CD4-positive, CD25-positive, alpha-beta regulatory T cell (primary cell): ENCODE data around the gene ISCU. TPM values are rescaled to one million over a fixed set of nuclear protein-coding genes. Genes with fewer than 3 reads are reported as not detected.
"Not testable (repeated sequence)": the region's sequence is repeated elsewhere in the genome, so short reads cannot be mapped to it uniquely, and the experiment has no call there.

Experiments
- ATAC-seq, 2 donors: fragments of 150-1000 bp; cut with Tn5 transposase; one replicate each; pipeline ENCODE4 v1.10.0; 2021; ENCODE audit warnings: low read depth in 2 of 2, moderate number of reproducible peaks in 2 of 2, moderate library complexity in 1 of 2
- DNase-seq, 3 donors: peaks; one replicate each; pipeline versions ENCODE4 v3.0.0 to v3.0.0-alpha.2; 2012 to 2022; ENCODE audit warnings: mixed read lengths in 1 of 3
- H3K27ac ChIP-seq: one replicate; pipeline ENCODE4 v1.7.0; 2013; ENCODE audit warnings: mild to moderate bottlenecking, low read length; ENCODE audit not compliant: insufficient read depth, poor library complexity, severe bottlenecking
- H3K27me3 ChIP-seq: one replicate; pipeline ENCODE4 v1.7.0; 2013; ENCODE audit warnings: low read length; ENCODE audit not compliant: control insufficient read depth, insufficient read depth
- H3K36me3 ChIP-seq: one replicate; pipeline ENCODE4 v1.7.0; 2013; ENCODE audit warnings: mild to moderate bottlenecking, low read length, moderate library complexity; ENCODE audit not compliant: control insufficient read depth, insufficient read depth
- H3K4me1 ChIP-seq: 2 replicates; pipeline ENCODE4 v1.7.0; 2013; ENCODE audit warnings: mild to moderate bottlenecking, low read length; ENCODE audit not compliant: insufficient read depth, control insufficient read depth, poor library complexity, severe bottlenecking
- H3K4me3 ChIP-seq: one replicate; pipeline ENCODE4 v1.7.0; 2013; ENCODE audit warnings: low read depth, mild to moderate bottlenecking, low read length, moderate library complexity
- H3K9me3 ChIP-seq, 2 experiments: 1 replicate in 1 of 2; 2 replicates in 1 of 2; pipeline ENCODE4 v1.7.0; 2013; ENCODE audit warnings: low read length in 2 of 2, mild to moderate bottlenecking in 1 of 2, moderate library complexity in 1 of 2; ENCODE audit not compliant: control insufficient read depth in 2 of 2
- H3K27ac Mint-ChIP-seq, 3 donors: one replicate each; pipeline ENCODE4 v1.8.0; 2020 to 2022; ENCODE audit warnings: mild to moderate bottlenecking in 3 of 3, mixed read lengths in 3 of 3, moderate library complexity in 2 of 3
- H3K27me3 Mint-ChIP-seq: one replicate; pipeline ENCODE4 v1.8.0; 2022; ENCODE audit warnings: mild to moderate bottlenecking, mixed read lengths
- H3K36me3 Mint-ChIP-seq: one replicate; pipeline ENCODE4 v1.8.0; 2020; ENCODE audit warnings: mixed read lengths
- H3K4me1 Mint-ChIP-seq, 4 donors: one replicate each; pipeline ENCODE4 v1.8.0; 2020 to 2022; ENCODE audit warnings: mixed read lengths in 4 of 4, mild to moderate bottlenecking in 1 of 4
- H3K4me3 Mint-ChIP-seq, 4 donors: one replicate each; pipeline ENCODE4 v1.8.0; 2020 to 2022; ENCODE audit warnings: mild to moderate bottlenecking in 4 of 4, mixed read lengths in 4 of 4, moderate library complexity in 3 of 4
- H3K9me3 Mint-ChIP-seq, 7 donors: one replicate each; pipeline ENCODE4 v1.8.0; 2020 to 2022; ENCODE audit warnings: mixed read lengths in 7 of 7, mild to moderate bottlenecking in 3 of 7, moderate library complexity in 2 of 7
- polyA plus RNA-seq, 4 donors: library from polyadenylated mRNA; unstranded; fragments of 300-500 nt; fragmentation: Illumina TruSeq; gene quantifications; one replicate each; pipeline ENCODE4 v1.2.3, GENCODE V29; 2021
- total RNA-seq: library from RNA; stranded (reverse); gene quantifications from one replicate; pipeline ENCODE4 v1.2.3, GENCODE V29; 2022

ISCU gene
- total and polyA plus RNA-seq, 5 donors from 2014 or later = 173 to 295 (median 259) TPM

- DNase-seq = no peak
- Mint-ChIP-seq H3K27ac (peak overlapping the region; percentile 87 to 94 (median 92)), H3K4me1 (peaks cover 20 to 71% (median 48%) of the 10 kb centered on the region in 4 donors), H3K27me3 (no peaks in the 10 kb centered on the region), H3K4me3 (peak overlapping the region in 2 of 4 donors; percentile 43 to 91), H3K36me3 (peaks cover 26% of the 10 kb centered on the region), H3K9me3 (peaks cover 0 to 10% (median 0%) of the 10 kb centered on the region in 7 donors)
- Histone ChIP-seq H3K27me3 (no peaks in the 10 kb centered on the region), H3K4me3 (no peak overlapping the region), H3K36me3 (peaks cover 30% of the 10 kb centered on the region), H3K27ac (peak overlapping the region; percentile 79), H3K9me3 (peaks cover 2 to 6% of the 10 kb centered on the region in 2 experiments), H3K4me1 (peaks cover 36% of the 10 kb centered on the region)
- ATAC-seq = no peak
Measured at GRCh38 chr12:108616359-108616758, 54.0 kb downstream of the ISCU start.

GRCh38 chr12:108616941-108617858 lies 54.8 kb downstream of the ISCU start:
- Histone ChIP-seq H3K27me3 (no peaks in the 10 kb centered on the region), H3K27ac (peak overlapping the region; percentile 79), H3K4me3 (peak overlapping the region; percentile 9), H3K36me3 (peaks cover 38% of the 10 kb centered on the region), H3K9me3 (peaks cover 2 to 6% of the 10 kb centered on the region in 2 experiments), H3K4me1 (peaks cover 44% of the 10 kb centered on the region)
- Mint-ChIP-seq H3K27me3 (no peaks in the 10 kb centered on the region), H3K4me1 (peaks cover 20 to 76% (median 48%) of the 10 kb centered on the region in 4 donors), H3K36me3 (peaks cover 32% of the 10 kb centered on the region), H3K4me3 (peak overlapping the region; percentile 59 to 91 (median 71)), H3K9me3 (peaks cover 0 to 10% (median 0%) of the 10 kb centered on the region in 7 donors), H3K27ac (peak overlapping the region; percentile 88 to 94 (median 92))
- DNase-seq (peak; percentile 44 to 72 (median 60)), ATAC-seq (peak; percentile 73 to 75)

GRCh38 chr12:108618079-108618952 lies 55.9 kb downstream of the ISCU start:
- ATAC-seq (peak; percentile 54 to 60), DNase-seq (peak; percentile 68 to 78 (median 76))
- Mint-ChIP-seq H3K4me1 (peaks cover 20 to 84% (median 50%) of the 10 kb centered on the region in 4 donors), H3K27me3 (no peaks in the 10 kb centered on the region), H3K4me3 (peak overlapping the region; percentile 33 to 91 (median 66)), H3K36me3 (peaks cover 36% of the 10 kb centered on the region), H3K27ac (peak overlapping the region; percentile 91 to 98 (median 92)), H3K9me3 (peaks cover 0 to 10% (median 0%) of the 10 kb centered on the region in 7 donors)
- Histone ChIP-seq H3K9me3 (peaks cover 2 to 6% of the 10 kb centered on the region in 2 experiments), H3K36me3 (peaks cover 49% of the 10 kb centered on the region), H3K27me3 (no peaks in the 10 kb centered on the region), H3K4me3 (no peak overlapping the region), H3K4me1 (peaks cover 55% of the 10 kb centered on the region), H3K27ac (peak overlapping the region; percentile 79)

- H3K9me3 ChIP-seq, H3K27me3 Mint-ChIP-seq, DNase-seq, ATAC-seq, H3K27me3 ChIP-seq, H3K4me3 ChIP-seq: not testable (repeated sequence)
- Mint-ChIP-seq H3K9me3 (peaks cover 0 to 10% (median 1%) of the 10 kb centered on the region in 7 donors), H3K4me3 (peak overlapping the region in 2 of 4 donors; percentile 52 to 91), H3K4me1 (peaks cover 20 to 90% (median 51%) of the 10 kb centered on the region in 4 donors), H3K27ac (peak overlapping the region; percentile 5 to 92 (median 91)), H3K36me3 (peaks cover 42% of the 10 kb centered on the region)
- Histone ChIP-seq H3K4me1 (peaks cover 57% of the 10 kb centered on the region), H3K27ac (peak overlapping the region; percentile 79), H3K36me3 (peaks cover 55% of the 10 kb centered on the region)
Measured at GRCh38 chr12:108618953-108619274, 56.5 kb downstream of the ISCU start.

Other genes with a start within 250 kb of the ISCU start
- gene CMKLR1, start 223.3 kb upstream of the ISCU start, total RNA-seq = 1.1 TPM
- gene CMKLR1, start 223.3 kb upstream of the ISCU start, polyA plus RNA-seq = 1 to 10 TPM in 1 of 4 donors, under 1 TPM in 3; 0.18 to 1.6 (median 0.29) TPM
- gene FICD, start 47.3 kb upstream of the ISCU start, total RNA-seq = 5.4 TPM
- 1 to 10 TPM in 3 of 4 donors, under 1 TPM in 1; 0.79 to 4.7 (median 2.3) TPM for gene FICD, start 47.3 kb upstream of the ISCU start, polyA plus RNA-seq
- gene SART3, start 1.4 kb upstream of the ISCU start, total RNA-seq = 107 TPM
- gene SART3, start 1.4 kb upstream of the ISCU start, polyA plus RNA-seq = 10 to 100 TPM; 25.3 to 37.6 (median 32.2) TPM
- gene TMEM119, start 35.5 kb downstream of the ISCU start, total RNA-seq = 5.9 TPM
- 1 to 10 TPM in 2 of 4 donors, under 1 TPM in 1, not detected in 1; 0.90 to 3.5 (median 1.5) TPM for gene TMEM119, start 35.5 kb downstream of the ISCU start, polyA plus RNA-seq
- 218 TPM for gene SELPLG, start 71.3 kb downstream of the ISCU start, total RNA-seq
- 100 to 1,000 TPM; 722 to 844 (median 818) TPM for gene SELPLG, start 71.3 kb downstream of the ISCU start, polyA plus RNA-seq
- gene CORO1C, start 168.9 kb downstream of the ISCU start, total RNA-seq = 22.8 TPM
- 10 to 100 TPM in 3 of 4 donors, 1 to 10 TPM in 1; 9.4 to 21.4 (median 16.5) TPM for gene CORO1C, start 168.9 kb downstream of the ISCU start, polyA plus RNA-seq